Colonic mucosa (tissue), 4 donors: ENCODE results near the gene DCLK1. TPM values are rescaled to one million over a fixed set of nuclear protein-coding genes. Genes with fewer than 3 reads are reported as not detected.

Experiments
- DNase-seq: peaks from one replicate; pipeline ENCODE4 v3.0.0-alpha.2; 2020
- H3K27ac ChIP-seq: fragments of 200-600 bp; one replicate; pipeline ENCODE4 v1.8.0; 2021
- H3K27me3 ChIP-seq: fragments of 200-600 bp; one replicate; pipeline ENCODE4 v1.8.0; 2021
- H3K36me3 ChIP-seq: fragments of 200-600 bp; one replicate; pipeline ENCODE4 v1.8.0; 2021
- H3K4me1 ChIP-seq: fragments of 200-600 bp; one replicate; pipeline ENCODE4 v1.8.0; 2021; ENCODE audit warnings: mild to moderate bottlenecking
- H3K4me3 ChIP-seq: fragments of 200-600 bp; one replicate; pipeline ENCODE4 v1.8.0; 2021
- H3K9ac ChIP-seq, 2 donors: one replicate each; pipeline ENCODE4 v1.7.0; 2013; ENCODE audit warnings: control low read depth in 2 of 2, low read depth in 2 of 2, low read length in 2 of 2
- H3K9me3 ChIP-seq: fragments of 200-600 bp; one replicate; pipeline ENCODE4 v1.8.0; 2021
- CTCF ChIP-seq: fragments of 200-600 bp; IDR thresholded peaks from one replicate; pipeline ENCODE4 v1.8.0; 2022; ENCODE audit warnings: antibody characterized with exemption, mild to moderate bottlenecking
- intact Hi-C: fragments of 100-400 bp; cut with DNase I; formaldehyde crosslinking; loops from one replicate; pipeline ENCODE4 v1.14.1; 2022
- total RNA-seq, 2 donors: library from RNA; stranded (reverse); fragmentation: NEBNext Ultra II Directional in 1 of 2; extraction: Animal tissue kit (Norgen Biotek cat#: 25700) in 1 of 2; gene quantifications; one replicate each; pipeline ENCODE4 v1.2.1, GENCODE V29; 2021
- donor health status: healthy.
- donor health status: DM: no; HTN: no; CAD: no.
- donor health status: DM: no; HTN: no; CAD: no.

DCLK1 gene
- total RNA-seq, 2 donors from 2014 or later = 1.5 to 5.0 TPM

- no peak for DNase-seq
- no peak overlapping the region for H3K27ac ChIP-seq
Measured at GRCh38 chr13:36068991-36069390, 62.2 kb downstream of the DCLK1 start.

GRCh38 chr13:36068566-36068965, 62.6 kb downstream of the DCLK1 start:
- intact Hi-C loops = no loop called here
- H3K9me3 ChIP-seq = no peaks in the 10 kb centered on the region
- H3K4me3 ChIP-seq = no peak overlapping the region
- no peak overlapping the region for H3K9ac ChIP-seq
- no peak overlapping the region for H3K27ac ChIP-seq
- no peaks in the 10 kb centered on the region for H3K36me3 ChIP-seq
- H3K4me1 ChIP-seq = no peaks in the 10 kb centered on the region
- DNase-seq = no peak
- no peaks in the 10 kb centered on the region for H3K27me3 ChIP-seq
- TF ChIP-seq CTCF = no peak

More at GRCh38 chr13:36068991-36069390, 62.2 kb downstream of the DCLK1 start:
- Histone ChIP-seq H3K4me1 (no peaks in the 10 kb centered on the region), H3K9ac (no peak overlapping the region), H3K9me3 (no peaks in the 10 kb centered on the region), H3K27me3 (no peaks in the 10 kb centered on the region), H3K4me3 (no peak overlapping the region), H3K36me3 (no peaks in the 10 kb centered on the region)
- intact Hi-C loops = no loop called here
- no peak for TF ChIP-seq CTCF

- Histone ChIP-seq H3K36me3 (no peaks in the 10 kb centered on the region), H3K9me3 (no peaks in the 10 kb centered on the region), H3K27me3 (no peaks in the 10 kb centered on the region), H3K4me1 (no peaks in the 10 kb centered on the region), H3K4me3 (no peak overlapping the region), H3K9ac (no peak overlapping the region), H3K27ac (no peak overlapping the region)
- intact Hi-C loops = no loop called here
- DNase-seq = no peak
- no peak for TF ChIP-seq CTCF
Measured at GRCh38 chr13:36067746-36068381, 63.3 kb downstream of the DCLK1 start.

- Histone ChIP-seq H3K9ac (no peak overlapping the region), H3K4me3 (no peak overlapping the region), H3K27me3 (no peaks in the 10 kb centered on the region), H3K4me1 (no peaks in the 10 kb centered on the region), H3K36me3 (no peaks in the 10 kb centered on the region), H3K9me3 (no peaks in the 10 kb centered on the region), H3K27ac (no peak overlapping the region)
- TF ChIP-seq CTCF = no peak
- intact Hi-C loops = no loop called here
- DNase-seq = no peak
Measured at GRCh38 chr13:36062249-36062648, 68.9 kb downstream of the DCLK1 start.

- intact Hi-C loops = no loop called here
- Histone ChIP-seq H3K9me3 (no peaks in the 10 kb centered on the region), H3K4me1 (no peaks in the 10 kb centered on the region), H3K9ac (no peak overlapping the region), H3K27me3 (no peaks in the 10 kb centered on the region), H3K4me3 (no peak overlapping the region), H3K36me3 (no peaks in the 10 kb centered on the region), H3K27ac (no peak overlapping the region)
- no peak for TF ChIP-seq CTCF
- no peak for DNase-seq
Measured at GRCh38 chr13:36061621-36062020, 69.6 kb downstream of the DCLK1 start.
